ENCODE results near the gene HSPH1. TPM values are rescaled to one million over a fixed set of nuclear protein-coding genes. Genes with fewer than 3 reads are reported as not detected.

HSPH1 gene
- total and polyA plus RNA-seq, 2 of the 8 experiments (the other 6 are each of a cell fraction or from before 2014, with no cell fraction given) = 14.2 to 145 TPM

GRCh38 chr13:31121379-31122140 is 40.1 kb downstream of the HSPH1 start:
- Histone ChIP-seq H4K5ac (ENCODE audit: insufficient read length, low read depth, low read length) (no peak overlapping the region), H2BK20ac (ENCODE audit: low read length) (no peak overlapping the region), H2BK5ac (ENCODE audit: low read depth, low read length) (no peak overlapping the region), H3K79me2 (ENCODE audit: control insufficient read depth in 1 of 2, insufficient read depth in 2 of 2, low read length in 2 of 2) (no peaks in the 10 kb centered on the region), H3K9ac (replicated peaks in 1 of 4; ENCODE audit: extremely low read depth in 1 of 4, low read depth in 3 of 4, low read length in 3 of 4) (no peak overlapping the region), H2AFZ (ENCODE audit: low read length) (no peak overlapping the region), H3K27ac (ENCODE audit: low read depth, low read length) (no peak overlapping the region), H3K18ac (ENCODE audit: extremely low read depth, low read length) (no peak overlapping the region), H2AK5ac (ENCODE audit: low read depth, low read length) (no peak overlapping the region), H3K14ac (ENCODE audit: insufficient read length) (no peak overlapping the region), H3K4me1 (replicated peaks in 1 of 4; ENCODE audit: control insufficient read depth in 3 of 4, insufficient read depth in 4 of 4, low read length in 3 of 4) (0 out of 7 replicates have a peak, but pooled peaks cover 0 to 4% (median under 1%) of the 10 kb centered on the region in 4 experiments), H3K79me1 (ENCODE audit: low read depth, low read length) (no peaks in the 10 kb centered on the region), H4K8ac (ENCODE audit: extremely low read depth, insufficient read depth, low read length) (no peak overlapping the region), H3K23ac (ENCODE audit: insufficient read length) (no peak overlapping the region), H3K27me3 (replicated peaks in 1 of 4; ENCODE audit: control insufficient read depth in 3 of 4, extremely low read depth in 1 of 4, insufficient read depth in 3 of 4, low read length in 3 of 4) (no peaks in the 10 kb centered on the region), H3K4me3 (ENCODE audit: extremely low read depth in 1 of 4, insufficient read depth in 2 of 4, low read depth in 3 of 4, low read length in 4 of 4) (no peak overlapping the region), H3K4me2 (ENCODE audit: insufficient read depth in 1 of 2, low read depth in 2 of 2, low read length in 2 of 2) (no peak overlapping the region), H4K91ac (replicated peaks; ENCODE audit: insufficient read length, low read length) (no peak overlapping the region), H3K36me3 (ENCODE audit: control insufficient read depth in 2 of 4, insufficient read depth in 4 of 4, low read length in 3 of 4) (no peaks in the 10 kb centered on the region), H2BK15ac (ENCODE audit: low read length) (no peak overlapping the region), H2BK12ac (ENCODE audit: low read depth, low read length) (no peak overlapping the region), H3K56ac (replicated peaks; ENCODE audit: insufficient read length, low read depth, low read length) (no peak overlapping the region), H3K23me2 (ENCODE audit: low read depth, low read length) (no peaks in the 10 kb centered on the region; the same call in 1 of the 2 replicates), H4K20me1 (replicated peaks in 1 of 2; ENCODE audit: control insufficient read depth in 1 of 2, insufficient read depth in 2 of 2, low read length in 2 of 2) (no peaks in the 10 kb centered on the region), H2BK120ac (replicated peaks; ENCODE audit: low read depth, low read length) (no peak overlapping the region), H3K9me3 (ENCODE audit: insufficient read depth in 2 of 2, low read depth in 1 of 2, low read length in 1 of 2) (no peaks in the 10 kb centered on the region), H3K4ac (replicated peaks; ENCODE audit: insufficient read length, low read depth, low read length) (no peak overlapping the region)
- ChIA-PET POLR2A (ENCODE audit: partially characterized antibody) (no interaction called here), CTCF (ENCODE audit: partially characterized antibody) (interaction anchor here (0.6 to 1.7 kb wide), 3 partner anchors 10 to 29 kb away, joined by 3 to 5 read pairs (median 3); no protein-coding TSS in a partner anchor)
- peak in 1 of 2 experiments; percentile 27 for DNase-seq (ENCODE audit: low read depth in 1 of 2, low spot score in 2 of 2)
- no peak for FAIRE-seq
- WGBS, 2 experiments (ENCODE audit: extremely low coverage in 1 of 2, insufficient coverage in 1 of 2, insufficient read length in 1 of 2, insufficient replicate concordance in 2 of 2, low coverage in 1 of 2, low lambda C conversion rate in 2 of 2, missing lambda C conversion rate in 1 of 2) = 89% methylated on average over 7 of the region's 7 CpGs; no CpG with 5 or more reads in 1 of the 2 experiments
- TF ChIP-seq SP1 (IDR thresholded peaks at IDR 0.05; ENCODE audit: low read depth, low read length) (no peak), BACH1 (IDR thresholded peaks at IDR 0.05; ENCODE audit: low read length) (no peak), PHF8 (conservative IDR thresholded peaks at IDR 0.05; ENCODE audit: low read depth, low read length) (no peak), MAX (IDR thresholded peaks at IDR 0.05) (no peak), CEBPB (IDR thresholded peaks at IDR 0.05; ENCODE audit: low read depth, low read length) (no peak), CHD1 (IDR thresholded peaks at IDR 0.05; ENCODE audit: low read depth, low read length) (no peak), BRCA1 (IDR thresholded peaks at IDR 0.05; ENCODE audit: low read depth, low read length) (no peak), KDM4A (IDR thresholded peaks at IDR 0.05; ENCODE audit: low read depth, low read length, severe bottlenecking) (no peak), SP2 (IDR thresholded peaks at IDR 0.05; ENCODE audit: low read length) (no peak), E2F6 (IDR thresholded peaks at IDR 0.05) (no peak), ATF2 (IDR thresholded peaks at IDR 0.05; ENCODE audit: low read length) (no peak)

Measured in H1 (cell line).